ENCODE measurements around the gene FAM20C. TPM values are rescaled to one million over a fixed set of nuclear protein-coding genes. Genes with fewer than 3 reads are reported as not detected.

The FAM20C gene
- total RNA-seq, 1 donor from 2014 or later = 0.11 TPM

DNA sequence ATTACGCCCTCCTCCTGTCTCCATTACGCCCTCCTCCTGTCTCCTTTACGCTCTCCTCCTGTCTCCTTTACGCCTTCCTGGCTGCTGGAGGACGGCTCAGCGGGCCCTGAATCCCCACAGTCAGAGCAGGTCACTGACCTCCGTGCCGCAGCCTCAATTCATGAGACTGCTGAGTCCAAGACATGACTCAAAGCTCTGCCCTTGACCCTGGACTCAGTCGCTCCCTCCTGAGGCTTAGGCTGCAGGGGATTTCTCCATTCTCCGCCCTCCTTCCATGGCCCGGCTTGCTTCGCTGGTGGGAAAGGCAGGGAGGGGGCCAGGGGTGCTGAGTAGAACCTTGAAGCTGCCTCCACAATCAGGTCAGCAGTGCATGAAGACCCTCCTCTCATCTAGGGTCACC lies 76.6 kb downstream of the FAM20C start:
- TF ChIP-seq, protein P1, sequence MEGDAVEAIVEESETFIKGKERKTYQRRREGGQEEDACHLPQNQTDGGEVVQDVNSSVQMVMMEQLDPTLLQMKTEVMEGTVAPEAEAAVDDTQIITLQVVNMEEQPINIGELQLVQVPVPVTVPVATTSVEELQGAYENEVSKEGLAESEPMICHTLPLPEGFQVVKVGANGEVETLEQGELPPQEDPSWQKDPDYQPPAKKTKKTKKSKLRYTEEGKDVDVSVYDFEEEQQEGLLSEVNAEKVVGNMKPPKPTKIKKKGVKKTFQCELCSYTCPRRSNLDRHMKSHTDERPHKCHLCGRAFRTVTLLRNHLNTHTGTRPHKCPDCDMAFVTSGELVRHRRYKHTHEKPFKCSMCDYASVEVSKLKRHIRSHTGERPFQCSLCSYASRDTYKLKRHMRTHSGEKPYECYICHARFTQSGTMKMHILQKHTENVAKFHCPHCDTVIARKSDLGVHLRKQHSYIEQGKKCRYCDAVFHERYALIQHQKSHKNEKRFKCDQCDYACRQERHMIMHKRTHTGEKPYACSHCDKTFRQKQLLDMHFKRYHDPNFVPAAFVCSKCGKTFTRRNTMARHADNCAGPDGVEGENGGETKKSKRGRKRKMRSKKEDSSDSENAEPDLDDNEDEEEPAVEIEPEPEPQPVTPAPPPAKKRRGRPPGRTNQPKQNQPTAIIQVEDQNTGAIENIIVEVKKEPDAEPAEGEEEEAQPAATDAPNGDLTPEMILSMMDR (IDR thresholded peaks at IDR 0.05) = no peak
- intact Hi-C loops (cut with micrococcal nuclease) = no loop called here
- Mint-ChIP-seq H3K27me3 (peaks cover 2% of the 10 kb centered on the region), H3K9me3 (peaks cover 10% of the 10 kb centered on the region), H3K4me1 (no peaks in the 10 kb centered on the region), H3K27ac (no peak overlapping the region), H3K36me3 (ENCODE audit: low read depth) (no peaks in the 10 kb centered on the region), H3K4me3 (no peak overlapping the region)
- CTCF ChIA-PET = no interaction called here
- DNase-seq (no peak), ATAC-seq (ENCODE audit: low read depth) (no peak)
- POLR2A ChIA-PET = no interaction called here

DNA sequence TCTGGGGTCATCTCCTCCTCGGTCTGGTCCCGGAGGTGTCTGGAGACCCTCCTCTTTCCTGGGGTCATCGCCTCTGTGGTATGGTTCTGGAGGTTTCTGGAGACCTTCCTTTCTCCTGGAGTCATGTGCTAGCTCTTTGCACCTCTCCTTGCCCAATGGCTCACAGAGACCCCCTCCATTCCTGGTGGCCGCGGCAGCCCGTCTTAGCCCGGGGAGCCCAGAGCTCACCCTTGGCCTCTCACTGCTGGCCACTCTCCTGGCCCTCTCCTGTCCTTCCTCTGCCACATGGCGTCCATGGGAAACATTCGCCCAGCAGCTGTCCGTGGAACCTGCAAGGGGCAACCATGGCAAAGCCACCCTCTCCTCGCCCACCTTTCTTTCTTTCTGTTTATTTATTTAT lies 77.3 kb downstream of the FAM20C start:
- ATAC-seq (ENCODE audit: low read depth) = no peak
- H3K9me3 Mint-ChIP-seq = peaks cover 15% of the 10 kb centered on the region
- no peaks in the 10 kb centered on the region for H3K4me1 Mint-ChIP-seq
- H3K27ac Mint-ChIP-seq = no peak overlapping the region
- H3K4me3 Mint-ChIP-seq = no peak overlapping the region
- no peak for DNase-seq
- H3K27me3 Mint-ChIP-seq = peaks cover 2% of the 10 kb centered on the region
- intact Hi-C loops (cut with micrococcal nuclease) = no loop called here
- ChIA-PET CTCF (no interaction called here), POLR2A (no interaction called here)
- TF ChIP-seq, protein P1 (IDR thresholded peaks at IDR 0.05) = no peak
- no peaks in the 10 kb centered on the region for H3K36me3 Mint-ChIP-seq (ENCODE audit: low read depth)

- Mint-ChIP-seq H3K4me1 (no peaks in the 10 kb centered on the region), H3K27ac (no peak overlapping the region), H3K27me3 (peaks cover 2% of the 10 kb centered on the region), H3K4me3 (no peak overlapping the region), H3K9me3 (peaks cover 18% of the 10 kb centered on the region), H3K36me3 (ENCODE audit: low read depth) (no peaks in the 10 kb centered on the region)
- ATAC-seq (ENCODE audit: low read depth) (no peak), DNase-seq (no peak)
- intact Hi-C loops (cut with micrococcal nuclease) = no loop called here
- CTCF ChIA-PET = no interaction called here
- TF ChIP-seq, protein P1 (IDR thresholded peaks at IDR 0.05) = no peak
- POLR2A ChIA-PET = no interaction called here
Observed at GRCh38 chr7:270351-270983, 78.1 kb downstream of the FAM20C start.

- Mint-ChIP-seq H3K27me3 (peaks cover 2% of the 10 kb centered on the region), H3K4me3 (no peak overlapping the region), H3K27ac (no peak overlapping the region), H3K9me3 (peaks cover 18% of the 10 kb centered on the region), H3K4me1 (no peaks in the 10 kb centered on the region), H3K36me3 (ENCODE audit: low read depth) (no peaks in the 10 kb centered on the region)
- CTCF ChIA-PET = no interaction called here
- DNase-seq (no peak), ATAC-seq (ENCODE audit: low read depth) (no peak)
- TF ChIP-seq, protein P1 (IDR thresholded peaks at IDR 0.05) = no peak
- POLR2A ChIA-PET = no interaction called here
- intact Hi-C loops (cut with micrococcal nuclease) = no loop called here
Observed at GRCh38 chr7:271266-272107, 79.1 kb downstream of the FAM20C start.

- TF ChIP-seq, protein P1 (IDR thresholded peaks at IDR 0.05) = no peak
- H3K4me3 Mint-ChIP-seq = no peak overlapping the region
- H3K27ac Mint-ChIP-seq = no peak overlapping the region
- no peaks in the 10 kb centered on the region for H3K4me1 Mint-ChIP-seq
- H3K27me3 Mint-ChIP-seq = peaks cover 2% of the 10 kb centered on the region
- DNase-seq = no peak
- intact Hi-C loops (cut with micrococcal nuclease) = no loop called here
- H3K36me3 Mint-ChIP-seq (ENCODE audit: low read depth) = no peaks in the 10 kb centered on the region
- no peak for ATAC-seq (ENCODE audit: low read depth)
- ChIA-PET CTCF (no interaction called here), POLR2A (no interaction called here)
- peaks cover 18% of the 10 kb centered on the region for H3K9me3 Mint-ChIP-seq
Observed at GRCh38 chr7:272108-272615, 79.8 kb downstream of the FAM20C start.
